SK-N-SH (cell line): ENCODE results near the gene MAT2A.

Experiments
- FOXJ3 ChIP-seq: sonication (generic); formaldehyde crosslinking; IDR thresholded peaks from 2 replicates; pipeline ENCODE4 v1.5.1; 2020; ENCODE audit warnings: mild to moderate bottlenecking, missing genetic modification reagents
- GATA2 ChIP-seq: sonication (generic); formaldehyde crosslinking; IDR thresholded peaks from 2 replicates; pipeline ENCODE4 v1.5.0; 2020; ENCODE audit warnings: mild to moderate bottlenecking, missing genetic modification reagents
- JUND ChIP-seq: IDR thresholded peaks from 2 replicates; pipeline ENCODE4 v1.4.0; 2012
- POLR2AphosphoS5 ChIP-seq: IDR thresholded peaks from 2 replicates; pipeline ENCODE4 v1.6.1; 2012; ENCODE audit warnings: low read depth, low read length
- RFX5 ChIP-seq: IDR thresholded peaks from 2 replicates; pipeline ENCODE4 v1.6.1; 2012; ENCODE audit warnings: mild to moderate bottlenecking, improper control_type of control experiment, low read length
- SMC3 ChIP-seq: IDR thresholded peaks from 2 replicates; pipeline ENCODE4 v1.6.1; 2012; ENCODE audit warnings: low read depth, low read length, improper control_type of control experiment
- TAF1 ChIP-seq: IDR thresholded peaks from 2 replicates; pipeline ENCODE4 v1.6.1; 2012; ENCODE audit warnings: low read depth, mild to moderate bottlenecking, low read length, moderate library complexity, borderline replicate concordance
- TCF12 ChIP-seq: IDR thresholded peaks from 2 replicates; pipeline ENCODE4 v1.4.0; 2012
- TF ChIP-seq, protein P1 (sequence below): fragments of 200-600 bp; sonication (generic); IDR thresholded peaks from 2 replicates; pipeline ENCODE4 v1.6.1; 2017; ENCODE audit warnings: antibody characterized with exemption, mild to moderate bottlenecking, moderate library complexity
- TF ChIP-seq, protein P2 (sequence below): IDR thresholded peaks from 2 replicates; pipeline ENCODE4 v1.4.0; 2012; ENCODE audit warnings: low read depth
- TF ChIP-seq, protein P3 (sequence below): IDR thresholded peaks from 2 replicates; pipeline ENCODE4 v1.4.0; 2012; ENCODE audit warnings: low read depth, borderline replicate concordance
- TF ChIP-seq, protein P4 (sequence below): fragments of 150-350 bp; IDR thresholded peaks from 2 replicates; pipeline ENCODE4 v1.6.1; 2017; ENCODE audit warnings: antibody characterized with exemption, low read length, low read depth, borderline replicate concordance

DNA sequence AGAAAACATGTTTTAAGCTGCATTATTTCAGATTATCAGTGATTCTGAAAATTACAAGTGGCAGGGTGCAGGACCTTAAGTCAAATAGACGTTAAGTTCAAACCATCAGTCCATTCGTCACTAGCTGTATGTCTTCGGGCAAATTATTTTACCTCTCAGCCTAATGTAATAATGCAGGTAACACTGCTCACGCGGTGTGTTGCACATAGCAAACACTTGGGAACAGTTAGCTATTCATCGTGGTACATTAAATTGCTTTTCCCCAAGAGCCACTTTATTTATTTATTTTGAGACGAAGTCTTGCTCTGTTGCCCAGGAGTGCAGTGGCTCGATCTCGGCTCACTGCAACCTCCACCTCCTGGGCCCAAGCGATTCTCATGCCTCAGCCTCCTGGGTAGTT, 10.1 kb downstream of the MAT2A start:
- TF ChIP-seq, protein P1, sequence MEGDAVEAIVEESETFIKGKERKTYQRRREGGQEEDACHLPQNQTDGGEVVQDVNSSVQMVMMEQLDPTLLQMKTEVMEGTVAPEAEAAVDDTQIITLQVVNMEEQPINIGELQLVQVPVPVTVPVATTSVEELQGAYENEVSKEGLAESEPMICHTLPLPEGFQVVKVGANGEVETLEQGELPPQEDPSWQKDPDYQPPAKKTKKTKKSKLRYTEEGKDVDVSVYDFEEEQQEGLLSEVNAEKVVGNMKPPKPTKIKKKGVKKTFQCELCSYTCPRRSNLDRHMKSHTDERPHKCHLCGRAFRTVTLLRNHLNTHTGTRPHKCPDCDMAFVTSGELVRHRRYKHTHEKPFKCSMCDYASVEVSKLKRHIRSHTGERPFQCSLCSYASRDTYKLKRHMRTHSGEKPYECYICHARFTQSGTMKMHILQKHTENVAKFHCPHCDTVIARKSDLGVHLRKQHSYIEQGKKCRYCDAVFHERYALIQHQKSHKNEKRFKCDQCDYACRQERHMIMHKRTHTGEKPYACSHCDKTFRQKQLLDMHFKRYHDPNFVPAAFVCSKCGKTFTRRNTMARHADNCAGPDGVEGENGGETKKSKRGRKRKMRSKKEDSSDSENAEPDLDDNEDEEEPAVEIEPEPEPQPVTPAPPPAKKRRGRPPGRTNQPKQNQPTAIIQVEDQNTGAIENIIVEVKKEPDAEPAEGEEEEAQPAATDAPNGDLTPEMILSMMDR: no peak
- no peak for TF ChIP-seq FOXJ3
- TF ChIP-seq POLR2AphosphoS5: no peak
- TF ChIP-seq, protein P2, sequence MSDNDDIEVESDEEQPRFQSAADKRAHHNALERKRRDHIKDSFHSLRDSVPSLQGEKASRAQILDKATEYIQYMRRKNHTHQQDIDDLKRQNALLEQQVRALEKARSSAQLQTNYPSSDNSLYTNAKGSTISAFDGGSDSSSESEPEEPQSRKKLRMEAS: no peak
- TF ChIP-seq, protein P3, sequence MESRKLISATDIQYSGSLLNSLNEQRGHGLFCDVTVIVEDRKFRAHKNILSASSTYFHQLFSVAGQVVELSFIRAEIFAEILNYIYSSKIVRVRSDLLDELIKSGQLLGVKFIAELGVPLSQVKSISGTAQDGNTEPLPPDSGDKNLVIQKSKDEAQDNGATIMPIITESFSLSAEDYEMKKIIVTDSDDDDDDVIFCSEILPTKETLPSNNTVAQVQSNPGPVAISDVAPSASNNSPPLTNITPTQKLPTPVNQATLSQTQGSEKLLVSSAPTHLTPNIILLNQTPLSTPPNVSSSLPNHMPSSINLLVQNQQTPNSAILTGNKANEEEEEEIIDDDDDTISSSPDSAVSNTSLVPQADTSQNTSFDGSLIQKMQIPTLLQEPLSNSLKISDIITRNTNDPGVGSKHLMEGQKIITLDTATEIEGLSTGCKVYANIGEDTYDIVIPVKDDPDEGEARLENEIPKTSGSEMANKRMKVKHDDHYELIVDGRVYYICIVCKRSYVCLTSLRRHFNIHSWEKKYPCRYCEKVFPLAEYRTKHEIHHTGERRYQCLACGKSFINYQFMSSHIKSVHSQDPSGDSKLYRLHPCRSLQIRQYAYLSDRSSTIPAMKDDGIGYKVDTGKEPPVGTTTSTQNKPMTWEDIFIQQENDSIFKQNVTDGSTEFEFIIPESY: no peak
- no peak for TF ChIP-seq TAF1
- no peak for TF ChIP-seq JUND
- TF ChIP-seq SMC3: no peak
- TF ChIP-seq RFX5: no peak
- no peak for TF ChIP-seq GATA2 (CRISPR knock-in tag)
- TF ChIP-seq, protein P4, sequence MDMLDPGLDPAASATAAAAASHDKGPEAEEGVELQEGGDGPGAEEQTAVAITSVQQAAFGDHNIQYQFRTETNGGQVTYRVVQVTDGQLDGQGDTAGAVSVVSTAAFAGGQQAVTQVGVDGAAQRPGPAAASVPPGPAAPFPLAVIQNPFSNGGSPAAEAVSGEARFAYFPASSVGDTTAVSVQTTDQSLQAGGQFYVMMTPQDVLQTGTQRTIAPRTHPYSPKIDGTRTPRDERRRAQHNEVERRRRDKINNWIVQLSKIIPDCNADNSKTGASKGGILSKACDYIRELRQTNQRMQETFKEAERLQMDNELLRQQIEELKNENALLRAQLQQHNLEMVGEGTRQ: no peak
- no peak for TF ChIP-seq TCF12
